ENCODE measurements around the gene LAMB1. TPM values are rescaled to one million over a fixed set of nuclear protein-coding genes. Genes with fewer than 3 reads are reported as not detected.

LAMB1 gene
- total and polyA plus RNA-seq, 4 donors: 95.9 to 285 (median 173) TPM

DNA sequence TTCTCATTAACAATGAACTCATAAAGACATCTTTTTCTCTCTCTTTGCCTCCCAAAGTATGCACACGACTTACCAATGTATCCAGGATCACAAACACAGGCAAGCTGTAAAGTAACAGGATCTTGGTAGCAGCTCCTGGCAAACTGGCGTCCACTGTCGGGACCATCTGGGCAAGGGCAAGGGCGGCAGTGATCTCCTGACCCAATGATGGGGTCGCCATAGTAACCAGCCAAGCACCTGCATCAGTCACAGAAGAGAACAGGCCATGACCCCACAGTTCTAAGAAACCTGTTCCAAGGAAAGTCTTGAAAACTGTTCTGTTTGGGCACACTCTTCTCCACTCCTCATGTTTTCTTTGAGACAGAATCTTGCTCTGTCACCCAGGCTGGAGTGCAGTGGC lies 47.6 kb downstream of the LAMB1 start:
- peaks cover 0 to 8% (median 3%) of the 10 kb centered on the region in 5 donors for H3K4me1 ChIP-seq (ENCODE audit: control insufficient read depth in 5 of 5, insufficient read depth in 5 of 5, low read length in 5 of 5)
- TF ChIP-seq, protein P1, sequence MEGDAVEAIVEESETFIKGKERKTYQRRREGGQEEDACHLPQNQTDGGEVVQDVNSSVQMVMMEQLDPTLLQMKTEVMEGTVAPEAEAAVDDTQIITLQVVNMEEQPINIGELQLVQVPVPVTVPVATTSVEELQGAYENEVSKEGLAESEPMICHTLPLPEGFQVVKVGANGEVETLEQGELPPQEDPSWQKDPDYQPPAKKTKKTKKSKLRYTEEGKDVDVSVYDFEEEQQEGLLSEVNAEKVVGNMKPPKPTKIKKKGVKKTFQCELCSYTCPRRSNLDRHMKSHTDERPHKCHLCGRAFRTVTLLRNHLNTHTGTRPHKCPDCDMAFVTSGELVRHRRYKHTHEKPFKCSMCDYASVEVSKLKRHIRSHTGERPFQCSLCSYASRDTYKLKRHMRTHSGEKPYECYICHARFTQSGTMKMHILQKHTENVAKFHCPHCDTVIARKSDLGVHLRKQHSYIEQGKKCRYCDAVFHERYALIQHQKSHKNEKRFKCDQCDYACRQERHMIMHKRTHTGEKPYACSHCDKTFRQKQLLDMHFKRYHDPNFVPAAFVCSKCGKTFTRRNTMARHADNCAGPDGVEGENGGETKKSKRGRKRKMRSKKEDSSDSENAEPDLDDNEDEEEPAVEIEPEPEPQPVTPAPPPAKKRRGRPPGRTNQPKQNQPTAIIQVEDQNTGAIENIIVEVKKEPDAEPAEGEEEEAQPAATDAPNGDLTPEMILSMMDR (IDR thresholded peaks at IDR 0.05; ENCODE audit: control extremely low read depth, extremely low read depth): no peak
- no peak overlapping the region for H3K9ac ChIP-seq (ENCODE audit: insufficient read depth in 1 of 2, low read length in 2 of 2)
- H3K9me3 ChIP-seq (ENCODE audit: control insufficient read depth in 4 of 4, insufficient read depth in 3 of 4, low read length in 3 of 4): no peaks in the 10 kb centered on the region
- no peak overlapping the region for H3K4me3 ChIP-seq
- H3K27me3 ChIP-seq (ENCODE audit: control insufficient read depth in 3 of 3, insufficient read depth in 3 of 3, low read length in 2 of 3): no peaks in the 10 kb centered on the region
- DNase-seq: no peak
- WGBS, 2 donors: 87 to 92% methylated on average over 5 of the region's 5 CpGs
- no peak for ATAC-seq (ENCODE audit: insufficient read depth, low FRiP score)
- H3K36me3 ChIP-seq (ENCODE audit: control insufficient read depth in 4 of 4, insufficient read depth in 4 of 4, low read length in 4 of 4): peaks cover 2 to 43% (median 18%) of the 10 kb centered on the region in 4 donors
- no peak overlapping the region for H3K27ac ChIP-seq (ENCODE audit: low read depth in 1 of 2, low read length in 1 of 2)

DNA sequence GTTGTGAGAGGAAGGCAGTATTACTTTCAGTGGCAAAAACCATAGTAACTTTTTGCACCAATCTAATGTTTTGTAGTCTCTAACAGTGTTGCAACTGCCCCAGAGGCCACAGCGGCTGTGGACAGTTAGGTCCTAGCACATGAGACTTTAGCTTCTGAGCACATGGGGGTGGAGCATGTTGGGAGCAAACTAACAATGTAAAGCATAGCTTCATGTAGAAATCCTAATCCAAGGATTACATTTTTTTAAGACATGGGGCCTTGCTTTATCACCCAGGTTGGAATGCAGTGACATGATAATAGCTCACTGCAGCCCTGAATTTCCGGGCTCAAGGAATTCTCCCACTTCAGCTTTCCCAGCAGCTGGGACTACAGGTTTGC lies 49.0 kb downstream of the LAMB1 start:
- peaks cover 2 to 42% (median 13%) of the 10 kb centered on the region in 4 donors for H3K36me3 ChIP-seq (ENCODE audit: control insufficient read depth in 4 of 4, insufficient read depth in 4 of 4, low read length in 4 of 4)
- H3K9ac ChIP-seq (ENCODE audit: insufficient read depth in 1 of 2, low read length in 2 of 2): no peak overlapping the region
- TF ChIP-seq, protein P1 (IDR thresholded peaks at IDR 0.05; ENCODE audit: control extremely low read depth, extremely low read depth): no peak
- no peaks in the 10 kb centered on the region for H3K9me3 ChIP-seq (ENCODE audit: control insufficient read depth in 4 of 4, insufficient read depth in 3 of 4, low read length in 3 of 4)
- no peak for DNase-seq
- peaks cover 2 to 12% (median 4%) of the 10 kb centered on the region in 5 donors for H3K4me1 ChIP-seq (ENCODE audit: control insufficient read depth in 5 of 5, insufficient read depth in 5 of 5, low read length in 5 of 5)
- no peak overlapping the region for H3K4me3 ChIP-seq
- H3K27me3 ChIP-seq (ENCODE audit: control insufficient read depth in 3 of 3, insufficient read depth in 3 of 3, low read length in 2 of 3): no peaks in the 10 kb centered on the region
- no peak for ATAC-seq (ENCODE audit: insufficient read depth, low FRiP score)
- 75 to 83% methylated on average over 2 of the region's 2 CpGs for WGBS, 2 donors
- no peak overlapping the region for H3K27ac ChIP-seq (ENCODE audit: low read depth in 1 of 2, low read length in 1 of 2)

DNA sequence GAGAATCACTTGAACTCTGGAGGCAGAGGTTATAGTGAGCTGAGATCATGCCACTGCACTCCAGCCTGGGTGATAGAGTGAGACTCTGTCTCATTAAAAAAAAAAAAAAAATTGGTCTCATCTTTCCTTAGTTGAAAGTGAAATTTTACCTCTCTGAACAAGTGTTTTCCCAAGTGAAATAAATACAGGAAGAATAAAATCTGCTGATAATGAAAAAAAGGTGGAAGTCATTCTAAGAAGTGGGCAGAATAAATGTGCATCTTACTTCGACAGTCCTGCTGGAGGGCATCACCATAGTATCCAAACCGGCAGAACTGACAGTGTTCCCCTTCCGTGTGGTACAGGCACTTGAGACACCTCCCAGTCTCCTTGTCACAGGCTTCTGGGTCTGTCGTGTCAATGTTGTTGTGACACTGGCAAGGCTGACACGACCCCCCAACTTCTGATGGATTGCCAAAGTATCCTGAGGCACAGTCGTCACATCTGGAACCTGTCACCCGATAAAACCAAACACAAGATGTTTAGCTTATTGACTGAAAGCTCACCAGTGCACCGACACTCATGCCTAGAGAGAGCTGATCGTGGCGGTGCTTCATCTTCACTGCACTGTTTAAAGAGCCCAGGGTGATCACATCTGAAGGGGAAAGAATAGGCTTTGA lies 49.6 kb downstream of the LAMB1 start:
- no peaks in the 10 kb centered on the region for H3K9me3 ChIP-seq (ENCODE audit: control insufficient read depth in 4 of 4, insufficient read depth in 3 of 4, low read length in 3 of 4)
- H3K9ac ChIP-seq (ENCODE audit: insufficient read depth in 1 of 2, low read length in 2 of 2): no peak overlapping the region
- no peak for ATAC-seq (ENCODE audit: insufficient read depth, low FRiP score)
- H3K4me3 ChIP-seq: no peak overlapping the region
- no peak overlapping the region for H3K27ac ChIP-seq (ENCODE audit: low read depth in 1 of 2, low read length in 1 of 2)
- H3K36me3 ChIP-seq (ENCODE audit: control insufficient read depth in 4 of 4, insufficient read depth in 4 of 4, low read length in 4 of 4): peaks cover 2 to 43% (median 15%) of the 10 kb centered on the region in 4 donors
- H3K27me3 ChIP-seq (ENCODE audit: control insufficient read depth in 3 of 3, insufficient read depth in 3 of 3, low read length in 2 of 3): no peaks in the 10 kb centered on the region
- no peak for DNase-seq
- H3K4me1 ChIP-seq (ENCODE audit: control insufficient read depth in 5 of 5, insufficient read depth in 5 of 5, low read length in 5 of 5): peaks cover 2 to 10% (median 4%) of the 10 kb centered on the region in 5 donors
- TF ChIP-seq, protein P1 (IDR thresholded peaks at IDR 0.05; ENCODE audit: control extremely low read depth, extremely low read depth): no peak
- 71 to 83% methylated on average over 10 of the region's 10 CpGs for WGBS, 2 donors

Data from lung (tissue), 12 donors.